WERI-Rb-1 (cell line): ENCODE results near the gene RWDD2A.
A peak's percentile ranks its signal among the peaks of the same experiment; 100 is the strongest.
"Not testable (repeated sequence)": the region's sequence is repeated elsewhere in the genome, so short reads cannot be mapped to it uniquely, and the experiment has no call there.

Experiments used
- DNase-seq: peaks from one replicate; pipeline ENCODE4 v3.0.0-alpha.2; 2020
- H3K27ac ChIP-seq: fragments of 250-450 bp; sonication (Bioruptor Pico); 2 replicates; pipeline ENCODE4 v1.5.1; 2020; ENCODE audit warnings: mild to moderate bottlenecking, moderate library complexity
- H3K27me3 ChIP-seq: fragments of 250-450 bp; sonication (Bioruptor Pico); 2 replicates; pipeline ENCODE4 v1.5.1; 2021; ENCODE audit warnings: mild to moderate bottlenecking, low read depth, moderate library complexity; ENCODE audit not compliant: insufficient read depth, severe bottlenecking
- H3K36me3 ChIP-seq: fragments of 250-450 bp; sonication (Bioruptor Pico); 2 replicates; pipeline ENCODE4 v1.5.1; 2020; ENCODE audit warnings: mild to moderate bottlenecking, moderate library complexity
- H3K4me3 ChIP-seq: 2 replicates; pipeline ENCODE4 v1.5.1; 2011; ENCODE audit warnings: low read depth, mild to moderate bottlenecking, control low read depth, low read length
- H3K9me3 ChIP-seq: fragments of 250-450 bp; sonication (Bioruptor Pico); 2 replicates; pipeline ENCODE4 v1.5.1; 2021; ENCODE audit warnings: mild to moderate bottlenecking, moderate library complexity; ENCODE audit not compliant: severe bottlenecking
- CTCF ChIP-seq: IDR thresholded peaks from 2 replicates; pipeline ENCODE4 v1.5.1; 2011; ENCODE audit warnings: low read depth, mild to moderate bottlenecking, control low read depth, inconsistent platforms, low read length

RWDD2A gene

DNA sequence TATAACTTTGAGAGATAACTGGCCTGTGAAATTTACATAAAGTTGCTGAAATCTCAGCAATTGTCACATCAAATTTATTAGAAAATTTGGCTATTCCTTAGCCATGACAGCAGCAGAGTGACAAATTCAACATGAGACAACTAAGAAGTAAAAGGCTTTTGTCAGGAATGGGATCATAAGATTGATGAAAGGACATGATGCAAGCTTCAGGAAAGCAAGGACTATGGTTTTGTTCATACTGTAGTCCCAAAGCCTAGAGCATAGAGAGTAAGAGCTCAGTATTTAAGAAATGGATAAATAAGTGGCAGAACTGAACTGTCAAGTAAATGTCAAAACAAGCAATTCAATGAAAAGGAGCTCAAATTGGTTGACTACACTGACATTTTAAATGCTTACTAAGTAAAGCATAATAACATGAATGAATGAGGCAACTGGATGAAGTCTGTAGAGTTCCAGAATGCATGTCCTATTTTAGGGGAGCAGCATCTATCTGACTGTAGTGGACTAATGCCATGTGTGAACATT, 12.7 kb upstream of the RWDD2A start:
- Histone ChIP-seq H3K36me3 (peaks cover 54% of the 10 kb centered on the region), H3K9me3 (no peaks in the 10 kb centered on the region), H3K27me3 (no peaks in the 10 kb centered on the region), H3K4me3 (no peak overlapping the region), H3K27ac (no peak overlapping the region)
- DNase-seq, result no peak
- TF ChIP-seq CTCF, result no peak

DNA sequence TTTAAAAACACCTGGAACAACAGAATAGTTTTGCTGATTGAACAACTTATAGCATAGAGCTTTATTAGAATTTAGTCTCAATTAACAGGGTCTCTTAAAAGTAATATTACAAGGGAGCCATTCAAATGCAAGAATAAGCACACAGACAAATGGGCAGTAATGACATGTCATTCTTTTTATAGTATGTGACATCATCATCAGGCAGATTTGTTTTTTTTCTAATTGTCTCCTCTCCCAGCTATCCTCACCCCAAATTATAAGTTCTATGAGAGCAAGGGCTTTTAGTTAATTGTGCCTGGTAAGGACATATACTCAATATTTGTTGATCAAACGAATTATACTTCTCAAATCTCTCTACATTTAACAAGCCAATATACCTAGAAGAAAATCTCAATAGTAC, 11.0 kb upstream of the RWDD2A start:
- no peak overlapping the region for H3K27ac ChIP-seq
- H3K36me3 ChIP-seq, result peaks cover 59% of the 10 kb centered on the region
- DNase-seq, result no peak
- no peaks in the 10 kb centered on the region for H3K9me3 ChIP-seq
- no peak for TF ChIP-seq CTCF
- H3K4me3 ChIP-seq, result no peak overlapping the region
- H3K27me3 ChIP-seq, result no peaks in the 10 kb centered on the region

GRCh38 chr6:83183082-83183828, 9.9 kb upstream of the RWDD2A start:
- H3K4me3 ChIP-seq, result no peak overlapping the region
- no peaks in the 10 kb centered on the region for H3K27me3 ChIP-seq
- H3K27ac ChIP-seq, result no peak overlapping the region
- no peak for TF ChIP-seq CTCF
- DNase-seq, result no peak
- H3K9me3 ChIP-seq, result no peaks in the 10 kb centered on the region
- peaks cover 57% of the 10 kb centered on the region for H3K36me3 ChIP-seq

GRCh38 chr6:83185096-83185495, 8.1 kb upstream of the RWDD2A start:
- Histone ChIP-seq H3K36me3 (peaks cover 56% of the 10 kb centered on the region), H3K9me3 (no peaks in the 10 kb centered on the region), H3K27ac (no peak overlapping the region), H3K27me3 (no peaks in the 10 kb centered on the region), H3K4me3 (no peak overlapping the region)
- DNase-seq, result no peak
- no peak for TF ChIP-seq CTCF

- no peak for TF ChIP-seq CTCF
- Histone ChIP-seq H3K36me3 (peaks cover 53% of the 10 kb centered on the region), H3K27me3 (no peaks in the 10 kb centered on the region), H3K27ac (no peak overlapping the region), H3K4me3 (no peak overlapping the region), H3K9me3 (no peaks in the 10 kb centered on the region)
- no peak for DNase-seq
Measured at GRCh38 chr6:83188501-83188900, 4.7 kb upstream of the RWDD2A start.

DNA sequence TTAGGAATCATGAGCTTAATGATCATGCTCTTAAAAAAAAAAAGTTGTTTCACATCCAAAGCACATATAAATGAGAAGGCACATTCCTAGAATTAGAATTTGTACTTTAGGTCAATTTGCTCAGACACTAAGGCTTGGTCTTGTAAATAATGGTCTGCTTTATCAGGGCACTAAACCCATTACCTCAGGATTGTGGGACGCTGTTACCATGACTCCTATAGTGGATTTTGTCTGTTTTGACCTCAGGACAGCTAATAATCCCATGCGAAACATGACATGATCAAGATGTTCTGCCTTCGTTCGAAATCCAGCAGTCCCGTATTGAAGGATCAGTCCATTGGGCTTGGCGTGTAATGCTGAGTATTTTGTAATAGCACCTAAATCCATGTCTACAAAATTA, 2.5 kb upstream of the RWDD2A start:
- no peaks in the 10 kb centered on the region for H3K9me3 ChIP-seq
- H3K27me3 ChIP-seq, result no peaks in the 10 kb centered on the region
- no peak overlapping the region for H3K4me3 ChIP-seq
- no peak for TF ChIP-seq CTCF
- peaks cover 43% of the 10 kb centered on the region for H3K36me3 ChIP-seq
- no peak overlapping the region for H3K27ac ChIP-seq
- no peak for DNase-seq

DNA sequence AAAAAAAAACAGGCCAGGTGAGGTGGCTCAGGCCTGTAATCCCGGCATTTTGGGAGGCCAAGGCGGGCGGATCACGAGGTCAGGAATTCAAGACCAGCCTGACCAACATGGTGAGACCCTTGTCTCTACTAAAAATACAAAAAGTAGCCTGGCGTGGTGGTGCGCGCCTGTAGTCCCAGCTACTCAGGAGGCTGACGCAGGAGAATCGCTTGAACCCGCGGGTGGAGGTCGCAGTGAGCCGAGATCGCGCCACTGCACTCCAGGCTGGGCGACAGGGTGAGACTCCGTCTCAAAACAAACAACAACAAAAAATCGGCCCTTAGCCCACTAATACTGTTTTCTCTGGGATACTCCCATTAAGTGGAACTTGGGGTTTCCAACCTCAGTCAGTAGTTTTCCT, 1.2 kb upstream of the RWDD2A start:
- H3K27ac ChIP-seq, H3K27me3 ChIP-seq, H3K9me3 ChIP-seq, DNase-seq: not testable (repeated sequence)
- Histone ChIP-seq H3K36me3 (peaks cover 41% of the 10 kb centered on the region), H3K4me3 (peak overlapping the region; percentile 60)
